HG03457 (cell line): ENCODE data around the gene CD151.
A peak's percentile ranks its signal among the peaks of the same experiment; 100 is the strongest.

Experiments used
- ATAC-seq: cut with Tn5 transposase; IDR thresholded peaks from one replicate; pipeline ENCODE4 v1.9.1; 2021; ENCODE audit warnings: moderate number of reproducible peaks; ENCODE audit not compliant: unreplicated experiment

The CD151 gene

GRCh38 chr11:841981-842369, 9.2 kb downstream of the CD151 start:
- ATAC-seq = no peak

GRCh38 chr11:842370-843002, 9.7 kb downstream of the CD151 start, which contains the start of the genes POLR2L and TSPAN4:
Gene POLR2L (minus strand): TSS chr11:842529. CDS start chr11:842508, 21 bp downstream.
Gene TSPAN4 (plus strand): TSS chr11:842852. CDS start chr11:850305, 7,453 bp downstream.
- peak; percentile 42 for ATAC-seq

- ATAC-seq = no peak
Observed at GRCh38 chr11:843086-843734, 10.5 kb downstream of the CD151 start.

DNA sequence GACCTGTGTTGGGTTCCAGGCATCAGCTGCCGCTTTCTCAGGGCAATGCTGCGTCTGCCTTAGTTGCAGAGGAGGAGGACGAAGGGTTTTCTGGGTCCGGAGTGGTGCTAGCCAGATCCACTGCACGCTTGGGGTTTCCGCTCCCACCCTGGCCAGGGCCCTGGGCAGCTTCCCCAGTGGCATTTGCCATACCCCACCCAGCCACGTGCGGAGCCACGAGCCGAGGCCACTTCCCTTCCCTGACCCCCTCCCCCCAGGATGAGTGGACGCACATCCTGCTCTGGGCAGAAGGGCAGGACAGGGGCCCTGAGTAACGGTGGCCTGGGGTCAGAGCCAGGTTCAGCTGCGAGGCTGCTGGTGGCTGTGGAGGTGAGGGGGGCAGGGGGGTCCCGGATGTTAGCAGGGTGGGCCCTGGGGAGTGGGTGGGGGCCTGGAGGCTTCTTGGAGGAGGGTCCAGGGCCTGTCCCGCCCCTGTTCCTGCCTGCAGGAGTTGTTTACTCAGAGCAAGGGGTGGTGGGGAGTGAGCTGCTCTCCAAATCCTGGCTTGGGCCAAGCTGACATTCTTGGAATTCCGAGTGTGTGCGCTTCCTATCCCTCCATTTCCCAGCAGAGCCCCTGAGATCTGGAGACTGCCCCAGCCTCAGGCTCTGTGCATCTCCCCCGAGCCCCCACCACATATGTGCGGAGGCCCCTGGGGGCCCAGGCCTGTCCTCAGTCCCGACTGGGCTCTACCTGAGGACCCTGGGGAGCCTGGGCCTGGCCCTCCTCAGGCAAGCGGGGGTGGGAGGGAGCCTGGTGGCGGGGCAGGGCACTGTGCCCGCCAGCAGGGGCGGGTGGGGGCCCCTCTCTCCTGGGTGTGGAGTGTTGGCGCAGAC, 11.3 kb downstream of the CD151 start:
- no peak for ATAC-seq

GRCh38 chr11:844693-845644, 12.2 kb downstream of the CD151 start:
- ATAC-seq = no peak

DNA sequence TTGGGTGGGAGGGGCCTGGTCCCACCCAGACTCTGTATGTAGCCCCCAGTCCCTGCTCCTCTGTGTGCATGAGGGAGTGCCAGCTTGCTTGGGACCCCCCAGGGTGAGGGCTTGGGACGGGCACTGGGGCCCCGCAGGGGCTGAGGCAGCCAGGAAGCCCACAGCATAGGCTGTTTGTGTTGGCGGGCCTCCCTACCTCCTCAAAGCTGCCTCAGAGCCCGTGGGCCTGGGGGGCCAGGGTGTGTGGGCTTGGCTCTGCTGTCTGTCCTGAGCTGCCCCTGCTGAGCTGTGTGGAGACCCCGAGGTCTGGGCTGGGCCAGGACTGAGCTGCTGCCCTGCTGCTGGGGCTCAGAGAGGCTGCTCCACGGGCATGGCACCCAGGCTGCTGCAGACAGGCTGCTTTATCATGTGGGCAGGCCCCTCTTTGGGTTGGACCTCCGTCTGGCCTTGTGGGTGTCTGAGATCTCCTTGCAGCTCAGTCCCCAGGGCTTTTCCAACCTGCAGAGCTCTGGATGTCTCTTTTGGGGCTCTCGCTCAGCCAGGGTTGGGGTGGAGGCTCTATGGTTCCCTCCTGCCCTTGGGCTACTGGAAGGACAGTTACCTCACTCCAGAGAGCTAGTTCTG, 13.2 kb downstream of the CD151 start:
- ATAC-seq = no peak

DNA sequence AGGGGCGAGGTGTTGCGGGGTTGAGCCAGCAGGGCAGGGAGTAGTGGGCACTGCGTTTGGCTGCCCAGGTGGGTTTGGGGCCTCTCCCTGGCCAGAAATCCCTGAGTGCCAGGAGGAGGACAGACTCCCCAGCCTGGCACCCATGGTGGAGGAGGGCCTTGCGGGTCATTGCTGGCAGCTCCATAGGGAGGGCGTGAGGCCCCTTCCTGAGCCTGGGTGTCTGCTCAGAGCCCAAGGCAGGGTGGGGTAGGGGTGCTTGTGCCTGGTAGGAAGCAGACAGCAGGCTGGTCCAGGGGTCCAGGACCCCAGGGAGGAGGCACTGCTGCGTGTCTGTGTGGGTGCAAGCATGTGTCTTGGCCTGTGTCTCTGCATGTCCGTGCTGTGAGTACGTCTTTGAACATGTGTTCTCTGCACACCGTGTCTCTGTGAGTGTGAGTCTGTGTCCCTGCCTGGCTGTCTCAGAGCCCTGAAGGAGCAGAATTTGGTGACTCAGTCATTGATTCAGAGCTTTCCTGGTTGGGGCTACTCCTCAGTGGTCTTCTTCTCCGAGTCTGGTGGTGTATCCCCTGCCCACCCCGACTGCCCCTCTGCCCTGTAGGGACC, 13.8 kb downstream of the CD151 start:
- ATAC-seq = no peak

- ATAC-seq = no peak
Observed at GRCh38 chr11:847876-848275, 15.1 kb downstream of the CD151 start.

DNA sequence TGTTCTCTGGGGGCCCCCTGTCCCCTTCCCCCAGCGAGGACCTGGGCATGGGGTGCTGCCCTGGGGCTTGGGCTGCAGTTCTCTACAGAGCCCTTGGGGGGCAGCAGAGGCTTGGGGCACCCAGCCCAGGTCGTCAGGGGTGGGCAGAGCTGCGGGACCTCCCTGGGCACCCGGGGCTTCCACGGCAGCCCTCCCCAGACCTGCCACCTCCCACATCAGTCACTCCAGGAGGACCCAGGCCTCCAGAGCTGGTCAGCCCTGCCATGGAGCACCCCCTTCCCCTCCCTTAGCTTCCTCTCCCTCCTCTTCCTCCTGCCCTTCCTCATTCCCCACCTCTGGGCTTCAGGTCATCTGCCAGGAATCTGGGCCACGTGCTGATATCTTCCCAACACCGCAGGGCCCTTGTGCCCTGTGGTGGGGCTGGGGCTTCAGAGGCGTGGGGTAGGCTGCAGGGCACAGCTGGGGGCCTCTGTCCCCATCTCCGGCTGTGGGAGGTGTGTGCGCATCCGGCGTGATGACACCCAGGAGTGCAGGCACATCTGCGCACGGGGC, 15.7 kb downstream of the CD151 start:
- ATAC-seq = no peak

DNA sequence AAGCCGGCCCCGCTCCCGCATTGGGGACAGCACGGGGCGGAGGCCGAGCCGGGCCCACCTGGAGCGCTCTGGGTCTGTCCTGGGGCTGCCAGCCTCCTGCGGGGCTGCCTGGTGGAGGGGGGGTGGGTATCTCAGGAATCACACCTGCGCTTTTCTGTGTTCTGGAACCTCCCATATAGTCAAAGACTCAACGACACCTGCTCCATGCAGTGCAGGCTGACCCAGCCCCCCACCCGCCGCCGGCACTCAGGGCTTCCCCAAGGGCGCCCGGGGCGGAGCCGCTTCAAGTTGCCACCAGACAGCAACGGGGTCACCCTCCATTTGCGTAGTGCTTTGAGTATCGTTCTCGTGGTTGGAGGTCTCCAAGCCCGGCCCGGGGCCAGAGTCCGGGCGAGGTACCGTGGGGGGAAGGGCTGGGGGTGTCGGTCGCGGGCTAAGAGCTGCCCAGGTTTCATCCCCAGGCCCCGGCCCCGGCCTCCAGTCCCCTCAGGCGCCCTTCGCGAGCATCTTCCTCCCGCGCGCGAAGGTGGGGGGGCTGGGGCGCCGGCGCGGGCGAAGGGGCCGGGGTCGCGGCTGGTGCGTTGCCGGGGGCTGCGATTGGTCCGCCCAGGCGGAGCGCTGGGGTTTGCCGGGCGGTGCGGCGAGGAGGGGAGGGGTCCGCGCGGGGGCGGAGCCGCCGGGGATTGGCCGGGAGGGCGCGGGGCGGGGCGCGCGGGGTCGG, 16.5 kb downstream of the CD151 start:
- no peak for ATAC-seq

- ATAC-seq = no peak
Observed at GRCh38 chr11:849951-850774, 17.4 kb downstream of the CD151 start.

DNA sequence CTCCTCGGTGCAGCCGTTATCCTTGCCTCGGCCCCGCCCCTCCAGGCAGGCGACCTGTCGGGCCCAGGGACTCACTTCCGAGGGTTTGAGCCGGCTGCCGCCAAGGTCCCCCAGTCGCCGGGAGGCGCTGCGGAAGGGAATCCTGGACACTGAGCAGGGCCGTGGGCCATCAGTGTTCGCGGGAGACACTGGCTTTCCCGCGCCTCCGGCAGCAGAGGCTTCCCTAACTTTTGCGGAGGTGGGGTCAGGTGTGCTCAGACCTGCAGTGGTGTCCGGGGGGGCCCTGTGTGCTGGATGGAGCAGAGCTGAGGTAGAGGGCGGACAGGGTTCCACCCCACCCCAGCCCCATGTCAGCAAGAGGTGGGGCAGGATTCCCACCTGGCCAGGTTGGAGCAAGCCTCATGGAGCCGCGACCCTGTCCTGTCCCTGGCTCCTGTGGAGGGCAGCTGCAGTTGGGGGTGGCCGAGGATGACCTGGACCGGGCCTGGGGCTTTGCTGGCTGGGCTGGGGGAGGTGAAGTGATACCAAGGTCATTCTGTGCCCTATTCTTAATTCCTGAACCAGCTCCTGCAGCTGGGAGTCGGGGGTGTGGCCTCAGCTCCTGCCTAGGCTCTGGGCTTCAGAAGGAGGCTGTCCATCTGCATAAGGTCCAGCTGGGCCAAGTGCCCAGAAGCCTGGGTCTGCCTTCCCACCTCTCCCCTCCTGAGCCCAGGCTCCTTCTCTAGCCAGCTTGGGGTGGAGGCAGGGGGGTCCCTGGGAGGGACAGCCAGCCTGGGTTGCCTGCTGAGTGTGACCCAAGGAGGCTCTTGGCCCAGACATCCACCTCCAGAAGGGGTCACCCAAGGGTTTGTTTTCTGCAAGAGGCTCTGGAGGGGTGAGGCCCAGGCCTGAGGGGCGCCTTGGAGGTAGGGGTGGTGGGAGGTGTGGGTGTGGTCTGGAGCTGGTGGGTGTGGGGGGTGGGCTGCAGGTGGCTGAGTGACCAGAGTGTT, 18.3 kb downstream of the CD151 start:
- ATAC-seq = no peak

DNA sequence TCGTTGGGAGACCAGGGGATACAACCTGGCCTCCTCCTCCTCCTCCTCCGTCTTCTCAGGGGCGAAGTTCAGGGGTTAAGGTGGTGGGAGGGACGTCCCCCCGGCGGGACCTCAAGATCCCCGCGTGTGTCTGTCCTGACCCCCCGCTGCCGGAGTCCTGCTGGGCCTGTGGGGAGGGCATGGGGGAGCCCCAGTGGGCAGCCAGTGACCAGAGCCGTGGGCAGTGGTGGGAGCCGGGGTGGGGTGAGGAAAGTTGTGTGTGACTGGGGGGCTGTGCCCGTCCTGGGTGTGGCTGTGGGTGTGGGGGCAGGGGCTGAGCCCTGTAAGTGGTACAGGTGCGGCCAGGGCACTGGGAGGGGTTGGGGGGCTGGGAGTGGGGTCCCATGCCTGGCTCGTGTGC, 20.0 kb downstream of the CD151 start:
- ATAC-seq = no peak

- no peak for ATAC-seq
Observed at GRCh38 chr11:853682-854448, 21.1 kb downstream of the CD151 start.

DNA sequence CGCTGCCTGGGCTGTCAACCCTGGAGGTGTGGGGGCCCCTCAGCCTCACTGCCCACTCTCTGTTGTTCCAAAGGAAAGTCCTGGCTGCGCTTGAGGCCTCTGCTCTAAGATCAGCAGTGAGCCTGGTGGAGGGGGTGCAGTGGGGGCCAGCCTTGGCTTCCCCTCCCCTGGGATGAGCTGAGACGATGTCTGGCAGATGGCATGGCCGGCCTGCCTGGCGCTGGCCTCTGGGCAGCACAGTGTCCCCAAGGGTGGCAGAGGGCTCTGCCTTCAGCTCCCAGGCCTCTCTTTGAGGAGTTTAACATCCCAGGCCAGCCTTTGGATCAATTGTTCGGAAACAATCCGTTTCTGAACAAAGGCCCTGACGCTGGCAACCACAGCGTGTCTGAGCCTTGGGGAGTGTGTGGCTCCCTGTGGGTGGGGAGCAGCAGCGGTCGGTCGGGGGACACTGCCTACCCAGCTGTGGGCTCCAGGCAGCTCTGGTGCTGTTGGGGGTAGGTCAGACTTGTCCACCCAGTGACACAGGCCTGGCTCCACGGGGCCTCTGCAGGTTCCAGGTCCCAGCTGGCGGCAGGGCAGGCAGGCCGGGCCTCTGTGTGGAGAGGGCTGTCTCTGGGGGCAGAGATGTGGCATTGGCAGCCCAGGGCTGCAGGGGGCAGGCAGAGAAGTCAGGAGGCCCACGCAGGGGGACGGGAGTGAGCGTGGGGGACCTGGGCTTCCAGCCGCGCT, 22.0 kb downstream of the CD151 start:
- ATAC-seq = no peak
